ENCODE data around the gene CCDC177.

DNA sequence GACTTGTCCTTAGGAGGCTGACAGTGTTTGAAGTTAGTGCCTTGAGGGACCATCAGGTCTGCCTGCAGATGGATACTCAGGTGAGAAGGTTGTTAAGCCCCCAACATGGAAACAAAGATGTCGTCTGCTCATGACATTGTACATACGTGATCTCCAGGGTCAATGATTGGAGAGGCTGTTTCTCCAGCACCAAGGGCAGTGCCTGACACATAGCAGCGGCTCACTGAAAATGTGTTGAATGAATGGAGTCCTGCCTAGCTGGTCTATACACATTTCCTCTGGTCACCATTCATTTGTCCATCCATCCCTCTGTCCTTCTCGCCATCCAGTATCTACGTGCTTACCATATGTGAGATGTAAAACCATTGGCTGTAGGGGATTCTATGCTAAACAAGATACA is 7.1 kb downstream of the CCDC177 start:
- TF ChIP-seq, protein P1, sequence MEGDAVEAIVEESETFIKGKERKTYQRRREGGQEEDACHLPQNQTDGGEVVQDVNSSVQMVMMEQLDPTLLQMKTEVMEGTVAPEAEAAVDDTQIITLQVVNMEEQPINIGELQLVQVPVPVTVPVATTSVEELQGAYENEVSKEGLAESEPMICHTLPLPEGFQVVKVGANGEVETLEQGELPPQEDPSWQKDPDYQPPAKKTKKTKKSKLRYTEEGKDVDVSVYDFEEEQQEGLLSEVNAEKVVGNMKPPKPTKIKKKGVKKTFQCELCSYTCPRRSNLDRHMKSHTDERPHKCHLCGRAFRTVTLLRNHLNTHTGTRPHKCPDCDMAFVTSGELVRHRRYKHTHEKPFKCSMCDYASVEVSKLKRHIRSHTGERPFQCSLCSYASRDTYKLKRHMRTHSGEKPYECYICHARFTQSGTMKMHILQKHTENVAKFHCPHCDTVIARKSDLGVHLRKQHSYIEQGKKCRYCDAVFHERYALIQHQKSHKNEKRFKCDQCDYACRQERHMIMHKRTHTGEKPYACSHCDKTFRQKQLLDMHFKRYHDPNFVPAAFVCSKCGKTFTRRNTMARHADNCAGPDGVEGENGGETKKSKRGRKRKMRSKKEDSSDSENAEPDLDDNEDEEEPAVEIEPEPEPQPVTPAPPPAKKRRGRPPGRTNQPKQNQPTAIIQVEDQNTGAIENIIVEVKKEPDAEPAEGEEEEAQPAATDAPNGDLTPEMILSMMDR (IDR thresholded peaks at IDR 0.05) = no peak
- no peak for TF ChIP-seq POLR2A (IDR thresholded peaks at IDR 0.05)
